Breast epithelium (tissue), 4 donors: ENCODE results near the gene IVD. TPM values are rescaled to one million over a fixed set of nuclear protein-coding genes. Genes with fewer than 3 reads are reported as not detected.

Experiments
- DNase-seq, 2 donors: peaks; one replicate each; pipeline ENCODE4 v3.0.0-alpha.2; 2019; ENCODE audit warnings: low spot score in 2 of 2
- H3K27ac ChIP-seq, 2 donors: fragments of 200-600 bp; sonication (generic) in 1 of 2; one replicate each; pipeline ENCODE4 v1.5.1; 2016 to 2019; ENCODE audit warnings: mild to moderate bottlenecking in 1 of 2
- H3K27me3 ChIP-seq, 2 donors: fragments of 200-600 bp; sonication (generic) in 1 of 2; one replicate each; pipeline versions ENCODE4 v1.5.1 to v1.6.0; 2017 to 2019; ENCODE audit warnings: control low read depth in 1 of 2, mild to moderate bottlenecking in 1 of 2
- H3K36me3 ChIP-seq: fragments of 200-600 bp; one replicate; pipeline ENCODE4 v1.5.1; 2019
- H3K4me1 ChIP-seq, 2 donors: fragments of 200-600 bp; sonication (generic); one replicate each; pipeline ENCODE4 v1.5.1; 2016 to 2019; ENCODE audit warnings: control low read depth in 1 of 2
- H3K4me3 ChIP-seq, 3 donors: fragments of 200-600 bp; sonication (generic); 1 replicate in 2 of 3; 2 replicates in 1 of 3; pipeline ENCODE4 v1.5.1; 2016 to 2019; ENCODE audit warnings: mild to moderate bottlenecking in 3 of 3, moderate library complexity in 2 of 3
- H3K9me3 ChIP-seq, 2 donors: fragments of 200-600 bp; sonication (generic) in 1 of 2; one replicate each; pipeline ENCODE4 v1.5.1; 2016 to 2019; ENCODE audit warnings: control low read depth in 1 of 2
- CTCF ChIP-seq, 3 donors: fragments of 450-650 bp; IDR thresholded peaks; one replicate each; pipeline ENCODE4 v1.5.1; 2016 to 2017; ENCODE audit warnings: antibody characterized with exemption in 3 of 3, mild to moderate bottlenecking in 3 of 3, moderate library complexity in 3 of 3
- POLR2A ChIP-seq: fragments of 450-650 bp; IDR thresholded peaks from one replicate; pipeline ENCODE4 v1.6.1; 2016; ENCODE audit warnings: antibody characterized with exemption, mild to moderate bottlenecking, moderate library complexity
- POLR2AphosphoS5 ChIP-seq, 3 donors: sonication (generic); formaldehyde crosslinking; IDR thresholded peaks; one replicate each; pipeline ENCODE4 v1.6.1; 2017; ENCODE audit warnings: antibody characterized with exemption in 3 of 3
- intact Hi-C: fragments of 100-400 bp; cut with DNase I; formaldehyde crosslinking; loops from one replicate; pipeline ENCODE4 v1.15.1; 2023; ENCODE audit warnings: low total_unique reads
- total RNA-seq, 3 donors: library from RNA; depleted of rRNA; stranded (reverse); fragments of >200 nt; gene quantifications; one replicate each; pipeline ENCODE4 v1.1.0, GENCODE V29; 2016

The IVD gene
- total RNA-seq, 3 donors from 2014 or later, result 43.8 to 72.7 (median 62.6) TPM

GRCh38 chr15:40365016-40365415, 40.6 kb upstream of the IVD start:
- H3K4me1 ChIP-seq, result peaks cover 0 to 7% of the 10 kb centered on the region in 2 donors
- TF ChIP-seq POLR2A (no peak), CTCF (IDR thresholded peaks at IDR 0.05) (no peak), POLR2AphosphoS5 (IDR thresholded peaks at IDR 0.05) (no peak)
- no peak for DNase-seq
- no peaks in the 10 kb centered on the region for H3K9me3 ChIP-seq
- H3K36me3 ChIP-seq, result no peaks in the 10 kb centered on the region
- intact Hi-C loops, result loop anchor here (10.0 kb wide), 1 partner anchor 60 kb away; no protein-coding TSS in a partner anchor
- H3K4me3 ChIP-seq, result no peak overlapping the region
- H3K27ac ChIP-seq, result no peak overlapping the region
- no peaks in the 10 kb centered on the region for H3K27me3 ChIP-seq

GRCh38 chr15:40365624-40366456, 39.8 kb upstream of the IVD start:
- DNase-seq, result no peak
- Histone ChIP-seq H3K27me3 (no peaks in the 10 kb centered on the region), H3K36me3 (no peaks in the 10 kb centered on the region), H3K9me3 (no peaks in the 10 kb centered on the region), H3K4me1 (peaks cover 0 to 7% of the 10 kb centered on the region in 2 donors), H3K27ac (no peak overlapping the region), H3K4me3 (no peak overlapping the region)
- TF ChIP-seq POLR2AphosphoS5 (IDR thresholded peaks at IDR 0.05) (no peak), CTCF (IDR thresholded peaks at IDR 0.05) (no peak), POLR2A (no peak)
- intact Hi-C loops, result loop anchor here (10.0 kb wide), 1 partner anchor 59 kb away; no protein-coding TSS in a partner anchor

- no peaks in the 10 kb centered on the region for H3K9me3 ChIP-seq
- no peaks in the 10 kb centered on the region for H3K27me3 ChIP-seq
- TF ChIP-seq POLR2AphosphoS5 (IDR thresholded peaks at IDR 0.05) (no peak), POLR2A (no peak), CTCF (IDR thresholded peaks at IDR 0.05) (no peak)
- H3K27ac ChIP-seq, result peak overlapping the region in 1 of 2 donors; percentile 2
- no peak overlapping the region for H3K4me3 ChIP-seq
- intact Hi-C loops, result loop anchor here (10.0 kb wide), 1 partner anchor 58 kb away; no protein-coding TSS in a partner anchor
- H3K36me3 ChIP-seq, result no peaks in the 10 kb centered on the region
- peak; percentile 66 to 73 for DNase-seq
- peaks cover 0 to 7% of the 10 kb centered on the region in 2 donors for H3K4me1 ChIP-seq
Measured at GRCh38 chr15:40366457-40367370, 38.9 kb upstream of the IVD start.

GRCh38 chr15:40367371-40367685, 38.3 kb upstream of the IVD start:
- H3K36me3 ChIP-seq, result no peaks in the 10 kb centered on the region
- intact Hi-C loops, result loop anchor here (10.0 kb wide), 1 partner anchor 57 kb away; no protein-coding TSS in a partner anchor
- DNase-seq, result no peak
- peaks cover 0 to 7% of the 10 kb centered on the region in 2 donors for H3K4me1 ChIP-seq
- H3K27me3 ChIP-seq, result no peaks in the 10 kb centered on the region
- H3K9me3 ChIP-seq, result no peaks in the 10 kb centered on the region
- H3K27ac ChIP-seq, result peak overlapping the region in 1 of 2 donors; percentile 2
- TF ChIP-seq POLR2A (no peak), POLR2AphosphoS5 (IDR thresholded peaks at IDR 0.05) (no peak), CTCF (IDR thresholded peaks at IDR 0.05) (no peak)
- peak overlapping the region in 2 of 3 donors; percentile 35 to 60 for H3K4me3 ChIP-seq
